ENCODE data around the gene NUP93. TPM values are rescaled to one million over a fixed set of nuclear protein-coding genes. Genes with fewer than 3 reads are reported as not detected.

Gene NUP93
- polyA plus RNA-seq, 4 donors, result 71.2 to 81.7 (median 72.5) TPM

DNA sequence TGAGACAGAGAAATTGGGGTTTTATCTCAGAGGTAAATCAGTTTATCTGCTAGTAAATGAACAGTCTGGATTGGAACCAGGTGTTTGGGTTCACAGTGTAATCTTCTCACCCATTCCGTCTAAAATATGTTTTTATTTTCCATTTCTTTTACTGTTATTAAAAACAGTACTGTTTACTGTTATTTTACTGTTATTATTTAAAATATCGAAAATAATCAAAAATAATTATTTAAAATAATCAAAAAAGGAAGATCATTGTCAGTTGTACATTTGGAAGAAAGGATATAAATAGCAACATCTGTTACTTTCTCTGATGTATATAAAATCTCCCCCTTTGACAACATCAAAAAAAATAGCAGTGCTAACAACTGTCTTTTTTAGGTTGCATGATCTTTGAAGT lies 11.5 kb downstream of the NUP93 start:
- DNase-seq (ENCODE audit: low read depth in 4 of 4, low spot score in 3 of 4), result no peak

DNA sequence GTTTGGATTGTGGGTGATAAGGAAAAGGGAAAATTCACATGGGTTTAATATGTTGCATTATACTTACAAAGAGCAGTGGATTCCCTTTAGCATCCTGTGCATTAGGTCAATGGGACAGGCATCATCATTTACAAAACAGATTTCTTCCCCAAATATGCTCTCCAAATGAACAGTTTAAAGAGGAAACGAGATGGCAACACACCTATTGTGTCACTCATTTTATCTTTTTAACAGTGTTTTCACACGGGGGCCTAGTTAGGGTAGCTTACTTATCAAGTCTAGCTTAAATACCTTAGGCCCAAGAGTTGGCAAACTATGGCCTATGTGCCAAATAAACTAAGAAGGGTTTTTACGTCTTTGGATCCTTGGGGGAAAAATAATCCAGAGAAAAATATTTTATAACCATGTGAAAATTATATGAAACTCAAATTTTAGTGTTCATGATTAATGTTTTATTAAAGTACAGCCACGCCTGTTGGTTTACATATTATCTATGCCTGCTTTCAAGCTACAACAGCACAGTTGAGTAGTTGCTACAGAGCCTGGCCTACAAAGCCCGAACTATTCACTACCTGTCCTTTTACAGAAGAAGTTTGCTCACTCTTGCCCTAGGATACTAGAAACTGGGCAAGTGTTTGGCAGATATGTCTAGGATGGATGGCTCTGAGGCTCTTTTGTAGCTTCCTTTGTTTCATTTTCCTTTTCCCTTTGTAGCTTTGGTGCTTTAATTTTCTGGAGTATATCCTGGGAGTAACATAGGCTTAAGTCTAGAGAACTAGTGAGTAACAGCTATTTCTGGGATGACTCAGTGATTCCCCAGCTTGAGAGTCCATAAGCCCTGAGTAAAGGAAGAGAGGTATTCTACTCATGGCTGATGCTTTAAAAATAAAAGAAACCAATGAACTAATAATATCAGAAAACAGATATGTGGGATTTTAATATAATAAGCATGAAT lies 12.4 kb downstream of the NUP93 start:
- no peak for DNase-seq (ENCODE audit: low read depth in 4 of 4, low spot score in 3 of 4)

- DNase-seq (ENCODE audit: low read depth in 4 of 4, low spot score in 3 of 4), result no peak
These were observed 13.9 kb downstream of the NUP93 start for GRCh38 chr16:56743840-56744239.

- DNase-seq (ENCODE audit: low read depth in 4 of 4, low spot score in 3 of 4), result no peak
These were observed 15.2 kb downstream of the NUP93 start for GRCh38 chr16:56744996-56745640.

DNA sequence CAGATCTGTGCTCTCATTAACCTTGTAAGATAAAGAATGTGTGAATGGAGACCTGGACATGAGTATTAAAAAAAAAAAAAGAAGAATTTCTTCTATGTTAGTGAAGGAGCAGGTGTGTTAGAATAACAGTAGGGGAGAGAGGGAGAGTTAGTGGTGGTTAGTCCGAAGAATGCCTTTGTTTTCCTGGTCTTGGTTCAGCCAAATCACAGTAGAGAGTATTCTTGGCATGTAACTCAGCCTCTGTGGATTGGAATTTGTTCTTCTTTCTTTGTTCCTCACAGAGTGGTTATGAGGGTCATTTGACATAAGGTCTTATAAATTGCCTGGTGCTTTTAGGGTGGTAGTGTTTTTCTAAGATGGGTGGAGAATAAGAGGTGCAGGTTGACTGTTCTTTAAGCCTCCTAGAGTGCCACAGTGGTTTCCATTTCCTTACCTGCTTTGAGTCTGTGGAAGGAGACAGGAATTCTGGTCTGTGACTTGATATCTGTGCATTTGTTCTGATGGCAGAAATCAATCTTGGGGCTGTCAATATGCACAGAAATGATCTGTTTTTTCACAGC lies 17.6 kb downstream of the NUP93 start:
- DNase-seq (ENCODE audit: low read depth in 4 of 4, low spot score in 3 of 4), result no peak

DNA sequence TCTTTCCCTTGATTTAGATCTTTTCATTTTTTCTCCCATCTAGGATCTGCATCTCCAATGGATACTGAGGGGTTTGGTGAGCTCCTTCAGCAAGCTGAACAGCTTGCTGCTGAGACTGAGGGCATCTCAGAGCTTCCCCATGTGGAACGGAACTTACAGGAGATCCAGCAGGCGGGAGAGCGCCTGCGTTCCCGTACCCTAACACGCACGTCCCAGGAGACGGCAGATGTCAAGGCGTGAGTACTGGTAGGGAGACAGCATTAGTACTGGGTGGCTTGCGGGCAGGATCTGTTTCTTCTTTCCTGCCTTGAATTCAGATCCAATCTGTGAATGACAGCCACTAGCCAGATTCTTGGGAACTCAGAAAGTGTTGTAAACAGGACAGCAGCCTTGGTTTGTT lies 18.3 kb downstream of the NUP93 start:
- no peak for DNase-seq (ENCODE audit: low read depth in 4 of 4, low spot score in 3 of 4)

DNA sequence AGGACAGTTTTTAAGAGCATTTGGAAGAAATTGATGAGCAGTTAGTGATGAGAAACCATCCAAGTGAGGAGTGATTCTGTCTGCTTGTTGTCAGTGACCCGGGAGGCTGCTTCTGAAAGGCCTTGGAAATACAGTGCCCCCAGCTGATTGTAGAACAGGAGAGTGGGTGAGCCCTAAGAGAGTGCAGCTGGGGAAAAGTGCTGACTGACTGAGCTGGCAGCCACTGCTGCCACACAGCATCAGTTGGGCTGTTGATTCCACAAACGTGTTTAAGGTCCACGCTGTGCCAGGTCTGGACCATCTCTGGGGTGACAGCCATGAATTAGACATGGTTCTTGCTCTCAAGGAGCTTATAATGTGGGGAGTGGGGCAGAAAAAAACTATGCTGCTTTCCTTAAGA lies 18.9 kb downstream of the NUP93 start:
- DNase-seq (ENCODE audit: low read depth in 4 of 4, low spot score in 3 of 4), result no peak

GRCh38 chr16:56749672-56750491 lies 20.0 kb downstream of the NUP93 start:
- DNase-seq (ENCODE audit: low read depth in 4 of 4, low spot score in 3 of 4), result no peak

DNA sequence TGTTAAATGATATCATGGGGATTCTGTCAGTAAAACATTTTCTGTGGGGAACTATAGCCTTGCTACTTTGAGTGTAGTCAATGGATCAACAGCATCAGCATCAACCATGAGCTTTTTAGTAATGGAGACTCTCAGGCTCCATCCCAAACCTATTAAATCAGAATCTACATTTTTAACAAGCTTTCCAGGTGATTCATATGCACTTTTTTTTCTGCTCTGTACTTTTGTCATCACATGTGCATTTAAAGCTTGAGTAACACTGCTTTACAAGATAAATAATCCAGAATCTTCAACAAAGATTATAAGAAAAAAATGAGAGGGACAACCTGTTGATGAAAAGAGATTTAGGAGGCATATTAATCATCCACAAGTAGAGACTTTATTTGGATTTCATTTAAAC lies 23.5 kb downstream of the NUP93 start:
- DNase-seq (ENCODE audit: low read depth in 4 of 4, low spot score in 3 of 4), result no peak

- DNase-seq (ENCODE audit: low read depth in 4 of 4, low spot score in 3 of 4), result no peak
These were observed 25.1 kb downstream of the NUP93 start for GRCh38 chr16:56755038-56755437.

DNA sequence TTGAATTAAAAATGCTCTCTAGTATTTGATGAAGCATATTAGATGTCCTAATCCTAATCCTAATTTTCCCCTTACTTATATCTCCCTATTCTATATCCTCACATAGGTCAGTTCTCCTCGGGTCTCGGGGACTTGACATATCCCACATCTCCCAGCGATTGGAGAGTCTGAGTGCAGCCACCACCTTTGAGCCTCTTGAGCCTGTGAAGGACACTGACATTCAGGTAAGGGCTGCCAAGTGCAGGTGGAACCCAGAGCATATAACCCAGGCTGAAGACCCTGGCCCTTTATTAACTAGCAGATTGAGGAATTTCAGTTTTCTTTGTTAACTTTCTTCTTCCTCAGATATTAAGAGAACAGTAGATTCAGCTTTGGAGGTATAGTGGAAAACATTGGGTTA lies 28.5 kb downstream of the NUP93 start:
- no peak for DNase-seq (ENCODE audit: low read depth in 4 of 4, low spot score in 3 of 4)

DNA sequence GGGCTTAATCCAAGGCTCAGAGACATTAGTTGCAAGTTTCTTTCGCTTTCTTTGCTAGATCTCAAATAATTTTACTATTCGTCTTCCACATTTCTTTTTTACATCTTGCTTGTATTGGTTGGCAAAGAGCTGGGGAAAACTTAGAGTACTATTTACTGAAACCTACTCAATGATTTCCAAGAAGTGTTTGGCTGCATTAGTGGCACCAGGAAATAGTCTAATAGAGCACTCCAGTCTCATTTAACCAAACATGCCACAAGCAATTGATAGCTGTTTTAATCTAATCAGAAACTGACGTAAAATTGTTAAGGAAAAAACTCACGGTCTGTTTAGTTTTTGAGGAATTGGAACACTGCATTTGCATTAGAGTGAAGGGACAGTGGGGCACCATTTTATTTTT lies 29.0 kb downstream of the NUP93 start:
- no peak for DNase-seq (ENCODE audit: low read depth in 4 of 4, low spot score in 3 of 4)

GRCh38 chr16:56763291-56763916 lies 33.5 kb downstream of the NUP93 start:
- DNase-seq (ENCODE audit: low read depth in 4 of 4, low spot score in 3 of 4), result no peak

DNA sequence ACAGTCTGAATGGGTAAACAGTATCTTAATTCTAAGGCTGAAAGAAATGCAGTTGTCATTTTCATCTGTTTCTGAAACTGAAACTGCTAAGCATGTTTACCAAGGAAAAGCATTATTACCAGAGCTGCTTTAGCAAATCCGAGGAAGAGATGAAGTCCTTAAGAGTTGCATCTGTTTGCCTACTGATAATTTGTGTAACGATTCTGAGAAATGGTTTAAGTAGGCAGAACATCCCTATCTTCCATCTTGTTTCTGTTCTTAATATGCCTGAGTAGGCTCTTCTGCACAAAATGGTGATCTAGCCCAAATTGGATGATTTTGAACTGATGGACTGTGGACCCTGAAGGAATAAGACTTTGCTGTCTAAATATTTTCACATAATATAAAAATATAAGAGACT lies 34.9 kb downstream of the NUP93 start:
- no peak for DNase-seq (ENCODE audit: low read depth in 4 of 4, low spot score in 3 of 4)

DNA sequence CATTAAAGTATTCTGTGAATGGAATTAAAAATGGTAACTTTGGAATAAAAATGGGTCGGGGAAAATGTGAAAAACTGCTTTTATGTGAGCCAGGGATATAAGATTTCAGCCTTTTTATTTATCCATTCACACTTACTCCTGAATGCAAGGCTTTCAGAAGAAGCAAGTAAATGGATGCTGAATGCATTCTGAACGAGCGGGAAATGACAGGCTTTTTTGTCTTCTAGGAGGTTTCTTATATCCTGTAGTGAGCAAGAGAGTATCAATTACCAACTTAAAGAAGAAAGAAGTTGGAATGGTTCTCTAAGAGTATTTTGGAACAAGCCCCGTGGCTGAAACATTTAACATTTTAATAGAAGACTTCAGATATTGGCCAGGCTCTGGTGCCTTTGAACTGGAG lies 36.0 kb downstream of the NUP93 start:
- no peak for DNase-seq (ENCODE audit: low read depth in 4 of 4, low spot score in 3 of 4)

DNA sequence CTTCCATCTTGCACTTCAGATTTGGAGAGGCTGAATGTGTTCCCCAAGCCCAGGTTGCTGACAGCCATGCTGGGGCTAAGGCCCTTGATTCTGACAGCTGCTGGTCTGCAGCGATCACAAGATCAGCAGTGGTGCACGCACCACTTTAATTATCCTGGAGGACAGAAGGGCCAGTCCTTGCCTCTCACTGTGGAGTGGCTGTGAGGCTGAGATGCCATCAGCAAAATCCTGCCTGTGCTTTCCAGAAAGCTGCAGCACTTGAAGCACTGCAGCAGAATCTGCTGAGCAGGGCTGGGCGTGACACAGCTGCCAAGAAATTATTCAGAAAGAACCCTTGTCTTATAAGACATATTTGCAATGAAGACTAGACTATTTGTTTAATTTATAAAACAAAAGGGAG lies 37.1 kb downstream of the NUP93 start:
- no peak for DNase-seq (ENCODE audit: low read depth in 4 of 4, low spot score in 3 of 4)

- no peak for DNase-seq (ENCODE audit: low read depth in 4 of 4, low spot score in 3 of 4)
These were observed 39.7 kb downstream of the NUP93 start for GRCh38 chr16:56769677-56770076.

DNA sequence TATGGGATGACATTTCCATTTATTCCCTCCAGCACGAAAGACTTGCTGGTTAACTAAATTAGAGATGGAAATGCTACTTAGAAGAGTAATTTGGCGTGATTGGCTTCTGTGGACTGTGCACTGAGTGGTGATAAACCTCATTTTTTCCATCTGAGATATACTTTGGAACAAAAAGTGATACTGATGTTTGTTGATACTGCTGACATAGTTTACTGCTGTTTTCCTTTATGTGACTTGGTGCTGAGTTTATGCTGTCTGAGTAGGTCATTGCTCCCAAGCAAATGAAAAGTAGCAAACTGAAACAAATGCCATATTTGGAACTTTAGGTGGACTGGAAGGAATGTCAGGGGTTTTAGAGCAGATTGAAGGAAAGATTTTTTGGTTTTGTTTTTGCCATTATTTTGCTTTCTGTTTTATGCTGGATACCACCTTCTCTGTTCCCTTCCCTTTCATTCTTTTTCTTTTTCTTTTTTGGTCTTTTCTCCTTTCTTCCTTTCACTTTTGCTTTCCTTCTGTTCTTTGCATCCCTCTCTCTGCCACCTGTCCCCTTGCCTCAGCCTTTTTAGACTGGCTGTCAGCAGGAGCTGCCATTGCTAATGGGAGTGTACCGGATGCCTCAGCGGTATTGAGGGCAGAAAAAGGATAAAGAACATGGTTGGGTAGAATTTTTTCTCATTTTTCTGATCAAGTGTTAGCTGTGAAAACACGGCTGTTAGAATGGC lies 41.8 kb downstream of the NUP93 start:
- DNase-seq (ENCODE audit: low read depth in 4 of 4, low spot score in 3 of 4), result no peak

- no peak for DNase-seq (ENCODE audit: low read depth in 4 of 4, low spot score in 3 of 4)
These were observed 43.6 kb downstream of the NUP93 start for GRCh38 chr16:56773532-56773931.

Data from right renal pelvis (tissue), 4 donors.